Progenitor cell of endocrine pancreas (in vitro differentiated cells): ENCODE results near the gene ENDOG. TPM values are rescaled to one million over a fixed set of nuclear protein-coding genes. Genes with fewer than 3 reads are reported as not detected.
"Not testable (repeated sequence)": the region's sequence is repeated elsewhere in the genome, so short reads cannot be mapped to it uniquely, and the experiment has no call there.

ENCODE experiments used
- DNase-seq: peaks from one replicate; pipeline ENCODE4 v3.0.0; 2021; ENCODE audit warnings: low spot score; ENCODE audit not compliant: unreplicated experiment
- H3K27ac Mint-ChIP-seq: 2 replicates; pipeline ENCODE4 v1.8.0; 2021; ENCODE audit warnings: mild to moderate bottlenecking, moderate library complexity, mixed read lengths
- H3K27me3 Mint-ChIP-seq: 2 replicates; pipeline ENCODE4 v1.8.0; 2021; ENCODE audit warnings: mixed read lengths
- H3K36me3 Mint-ChIP-seq: 2 replicates; pipeline ENCODE4 v1.8.0; 2022; ENCODE audit warnings: mixed read lengths; ENCODE audit not compliant: insufficient read depth
- H3K4me1 Mint-ChIP-seq: 2 replicates; pipeline ENCODE4 v1.8.0; 2021; ENCODE audit warnings: low read depth, mixed read lengths
- H3K4me3 Mint-ChIP-seq: 2 replicates; pipeline ENCODE4 v1.8.0; 2021; ENCODE audit warnings: low read depth, mild to moderate bottlenecking, moderate library complexity, mixed read lengths
- H3K9me3 Mint-ChIP-seq: 2 replicates; pipeline ENCODE4 v1.8.0; 2021; ENCODE audit warnings: low read depth, mixed read lengths
- total RNA-seq: library from RNA; stranded (reverse); gene quantifications from 2 replicates; pipeline ENCODE4 v1.2.1, GENCODE V29; 2021
- TF ChIP-seq, protein P1 (sequence below): fragments of 200-600 bp; sonication (generic); IDR thresholded peaks from one replicate; pipeline ENCODE4 v1.5.0; 2021; ENCODE audit warnings: antibody characterized with exemption, mild to moderate bottlenecking; ENCODE audit not compliant: unreplicated experiment

The ENDOG gene
- total RNA-seq, 1 donor from 2014 or later, result 14.7 TPM

DNA sequence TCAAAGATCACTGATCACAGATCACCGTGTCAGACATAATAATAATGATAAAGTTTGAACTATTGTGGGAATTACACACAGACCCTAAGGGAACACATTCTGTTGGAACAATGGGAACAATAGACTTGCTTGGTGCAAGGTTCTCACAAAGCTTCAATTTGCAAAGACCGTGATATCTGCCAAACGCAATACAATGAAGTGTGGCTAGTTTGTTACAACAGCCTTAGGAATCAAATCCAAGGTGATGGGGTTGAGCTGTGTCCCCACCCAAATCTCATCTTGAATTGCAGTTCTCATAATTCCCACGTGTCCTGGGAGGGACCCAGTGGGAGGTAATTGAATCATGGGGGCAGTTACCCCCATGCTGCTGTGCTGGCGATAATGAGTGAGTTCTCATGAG is 42.6 kb downstream of the ENDOG start:
- peaks cover 14% of the 10 kb centered on the region for H3K4me1 Mint-ChIP-seq
- no peak overlapping the region for H3K27ac Mint-ChIP-seq
- no peaks in the 10 kb centered on the region for H3K27me3 Mint-ChIP-seq
- TF ChIP-seq, protein P1, sequence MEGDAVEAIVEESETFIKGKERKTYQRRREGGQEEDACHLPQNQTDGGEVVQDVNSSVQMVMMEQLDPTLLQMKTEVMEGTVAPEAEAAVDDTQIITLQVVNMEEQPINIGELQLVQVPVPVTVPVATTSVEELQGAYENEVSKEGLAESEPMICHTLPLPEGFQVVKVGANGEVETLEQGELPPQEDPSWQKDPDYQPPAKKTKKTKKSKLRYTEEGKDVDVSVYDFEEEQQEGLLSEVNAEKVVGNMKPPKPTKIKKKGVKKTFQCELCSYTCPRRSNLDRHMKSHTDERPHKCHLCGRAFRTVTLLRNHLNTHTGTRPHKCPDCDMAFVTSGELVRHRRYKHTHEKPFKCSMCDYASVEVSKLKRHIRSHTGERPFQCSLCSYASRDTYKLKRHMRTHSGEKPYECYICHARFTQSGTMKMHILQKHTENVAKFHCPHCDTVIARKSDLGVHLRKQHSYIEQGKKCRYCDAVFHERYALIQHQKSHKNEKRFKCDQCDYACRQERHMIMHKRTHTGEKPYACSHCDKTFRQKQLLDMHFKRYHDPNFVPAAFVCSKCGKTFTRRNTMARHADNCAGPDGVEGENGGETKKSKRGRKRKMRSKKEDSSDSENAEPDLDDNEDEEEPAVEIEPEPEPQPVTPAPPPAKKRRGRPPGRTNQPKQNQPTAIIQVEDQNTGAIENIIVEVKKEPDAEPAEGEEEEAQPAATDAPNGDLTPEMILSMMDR, result no peak
- no peak overlapping the region for H3K4me3 Mint-ChIP-seq
- H3K9me3 Mint-ChIP-seq, result no peaks in the 10 kb centered on the region
- no peaks in the 10 kb centered on the region for H3K36me3 Mint-ChIP-seq
- no peak for DNase-seq

DNA sequence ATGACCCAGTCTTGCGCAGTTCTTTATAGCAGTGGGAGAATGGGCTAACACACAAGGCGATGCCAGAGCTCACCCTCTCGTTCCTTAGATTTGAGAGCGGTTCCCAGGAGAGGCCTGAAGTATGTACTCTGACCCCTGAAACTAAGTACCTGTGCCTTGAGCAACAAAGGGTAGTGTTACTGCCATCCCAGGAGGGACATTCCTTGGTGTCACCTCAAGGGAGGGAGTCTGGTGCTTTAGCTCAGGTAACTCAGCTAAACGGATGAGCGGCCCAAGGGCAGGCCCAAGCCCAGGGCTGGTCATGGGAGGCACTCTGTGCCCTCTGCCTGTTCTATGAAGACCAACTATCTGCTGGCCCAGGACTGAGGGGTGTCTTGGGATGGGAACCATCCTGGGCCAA is 43.2 kb downstream of the ENDOG start:
- Mint-ChIP-seq H3K4me3 (no peak overlapping the region), H3K36me3 (no peaks in the 10 kb centered on the region), H3K4me1 (peaks cover 12% of the 10 kb centered on the region), H3K27ac (no peak overlapping the region), H3K27me3 (no peaks in the 10 kb centered on the region), H3K9me3 (no peaks in the 10 kb centered on the region)
- DNase-seq, result no peak
- TF ChIP-seq, protein P1, result no peak

DNA sequence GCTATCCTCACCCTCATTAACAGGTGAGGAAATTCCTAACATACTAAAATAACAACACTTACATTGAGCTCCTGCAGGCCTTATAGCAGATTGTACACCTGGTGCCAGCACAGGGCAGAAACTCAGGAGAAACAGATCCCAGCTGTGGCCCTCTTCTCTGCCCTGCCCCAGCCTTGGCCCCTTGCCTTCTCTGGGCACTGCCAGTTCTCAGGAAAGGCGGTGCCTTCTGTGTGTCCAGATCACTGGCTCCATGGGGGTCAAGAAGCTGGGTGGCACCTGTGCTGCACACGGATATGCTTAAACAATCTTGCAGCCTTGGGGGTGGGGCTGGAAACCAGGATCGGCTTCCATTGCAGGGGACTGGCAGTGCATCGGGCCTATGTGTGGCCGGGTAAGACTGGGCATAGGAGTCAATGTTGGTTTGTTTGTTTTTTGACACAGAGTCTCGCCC is 44.1 kb downstream of the ENDOG start:
- Mint-ChIP-seq H3K9me3 (no peaks in the 10 kb centered on the region), H3K36me3 (no peaks in the 10 kb centered on the region), H3K4me1 (peaks cover 7% of the 10 kb centered on the region), H3K27ac (no peak overlapping the region), H3K27me3 (no peaks in the 10 kb centered on the region), H3K4me3 (no peak overlapping the region)
- no peak for DNase-seq
- TF ChIP-seq, protein P1, result no peak

DNA sequence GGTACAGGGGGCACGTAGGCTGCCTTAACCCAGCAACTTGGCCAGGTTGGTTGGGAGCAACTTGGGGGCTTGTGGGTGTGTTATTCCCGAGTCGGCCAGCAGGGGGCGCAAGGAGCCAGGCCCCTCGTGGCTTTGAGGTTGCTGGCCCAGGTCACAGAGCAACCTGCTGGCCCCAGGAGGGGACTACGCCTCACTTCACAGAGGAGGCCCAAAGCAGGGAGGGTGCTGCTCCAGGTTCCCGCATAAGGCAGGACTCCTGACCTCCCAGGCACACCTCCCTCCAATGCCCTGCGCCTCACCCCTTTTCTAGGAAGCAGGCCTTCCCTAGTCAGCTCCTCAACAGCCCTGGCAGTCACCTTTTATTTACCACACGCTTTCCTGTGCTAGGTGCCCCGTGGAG is 45.3 kb downstream of the ENDOG start:
- Mint-ChIP-seq H3K9me3 (no peaks in the 10 kb centered on the region), H3K4me3 (no peak overlapping the region), H3K36me3 (no peaks in the 10 kb centered on the region), H3K27me3 (no peaks in the 10 kb centered on the region), H3K27ac (no peak overlapping the region), H3K4me1 (peaks cover 7% of the 10 kb centered on the region)
- DNase-seq, result peak; percentile 86
- TF ChIP-seq, protein P1, result peak; percentile 98

DNA sequence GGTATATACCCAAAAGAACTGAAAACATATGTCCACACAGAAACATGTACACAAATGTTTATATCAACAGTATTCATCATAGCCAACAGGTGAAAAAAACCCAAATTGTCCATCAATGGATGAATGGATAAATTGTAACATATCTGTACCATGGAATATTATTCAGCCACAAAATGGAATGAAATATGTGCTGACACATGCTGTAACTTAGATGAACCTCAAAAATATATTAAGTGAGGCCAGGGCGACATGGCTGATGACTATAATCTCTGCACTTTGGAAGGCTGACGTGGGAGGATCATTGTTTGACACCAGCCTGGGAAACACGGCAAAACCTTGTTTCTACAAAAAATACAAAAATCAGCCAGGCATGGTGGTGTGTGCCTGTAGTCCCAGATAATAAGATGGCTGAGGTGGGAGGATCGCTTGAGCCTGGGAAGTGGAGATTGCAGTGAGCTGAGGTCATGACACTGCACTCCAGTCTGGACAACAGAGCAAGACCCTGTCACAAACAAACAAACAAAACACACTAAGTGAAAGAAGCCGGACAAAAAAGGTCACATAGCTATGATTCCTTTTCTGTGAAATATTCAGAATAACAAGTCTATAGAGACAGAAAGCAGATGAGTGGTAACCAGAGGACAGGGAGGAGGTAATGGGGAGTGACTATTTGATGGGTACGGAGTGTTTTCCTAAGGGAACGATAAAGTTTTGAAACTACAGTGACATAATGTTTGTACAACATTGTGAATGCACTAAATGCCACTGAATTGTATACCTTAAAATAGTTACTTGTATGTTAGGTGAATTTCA is 52.0 kb downstream of the ENDOG start:
- Mint-ChIP-seq H3K4me1 (no peaks in the 10 kb centered on the region), H3K36me3 (no peaks in the 10 kb centered on the region), H3K27ac (no peak overlapping the region), H3K27me3 (no peaks in the 10 kb centered on the region), H3K4me3 (no peak overlapping the region), H3K9me3 (no peaks in the 10 kb centered on the region)
- TF ChIP-seq, protein P1, result no peak
- no peak for DNase-seq

DNA sequence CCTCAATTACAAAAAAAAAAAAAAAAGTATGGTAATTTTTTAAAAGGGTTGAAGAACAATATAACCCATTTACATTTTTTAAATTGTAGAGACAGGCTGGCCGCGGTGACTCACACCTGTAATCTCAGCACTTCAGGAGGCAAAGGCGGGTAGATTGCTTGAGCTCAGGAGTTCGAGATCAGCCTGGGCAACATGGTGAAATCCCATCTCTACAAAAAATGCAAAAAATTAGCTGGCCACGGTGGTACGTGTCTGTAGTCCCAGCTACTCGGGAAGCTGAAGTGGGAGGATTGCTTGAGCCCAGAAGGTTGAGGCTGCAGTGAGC is 52.6 kb downstream of the ENDOG start:
- H3K27ac Mint-ChIP-seq, H3K4me3 Mint-ChIP-seq, H3K27me3 Mint-ChIP-seq, H3K9me3 Mint-ChIP-seq, H3K4me1 Mint-ChIP-seq, DNase-seq, H3K36me3 Mint-ChIP-seq: not testable (repeated sequence)
